HG03095 (cell line): ENCODE data around the gene SVIL.
"Not testable (repeated sequence)": the region's sequence is repeated elsewhere in the genome, so short reads cannot be mapped to it uniquely, and the experiment has no call there.

Experiments used
- ATAC-seq: cut with Tn5 transposase; IDR thresholded peaks from one replicate; pipeline ENCODE4 v1.9.1; 2021; ENCODE audit warnings: moderate library complexity; ENCODE audit not compliant: unreplicated experiment

SVIL gene

DNA sequence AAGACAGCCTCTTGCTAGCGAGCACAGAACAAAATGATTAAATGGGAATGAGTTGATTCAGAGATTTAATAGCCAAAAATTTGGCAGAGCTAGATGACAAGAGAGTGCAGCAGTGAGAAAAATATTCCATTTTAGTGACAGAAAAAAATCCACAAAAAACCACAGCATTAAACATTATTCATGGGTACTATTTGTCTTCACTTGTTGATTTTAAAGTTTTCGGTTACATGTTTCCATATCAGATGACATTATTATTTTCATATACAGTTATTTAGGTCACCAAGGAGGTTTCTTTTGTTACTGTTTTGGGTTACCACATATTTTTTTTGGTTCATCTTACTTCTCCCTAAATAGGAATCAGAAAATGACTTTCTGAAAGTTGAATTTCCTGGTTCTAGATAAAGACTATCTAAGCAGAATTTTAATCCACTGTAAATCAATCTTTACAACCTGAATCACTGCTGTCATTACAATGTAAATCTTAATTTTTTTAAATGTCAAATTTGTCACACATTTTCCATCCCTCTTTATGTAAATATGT lies 87.9 kb downstream of the SVIL start:
- no peak for ATAC-seq

DNA sequence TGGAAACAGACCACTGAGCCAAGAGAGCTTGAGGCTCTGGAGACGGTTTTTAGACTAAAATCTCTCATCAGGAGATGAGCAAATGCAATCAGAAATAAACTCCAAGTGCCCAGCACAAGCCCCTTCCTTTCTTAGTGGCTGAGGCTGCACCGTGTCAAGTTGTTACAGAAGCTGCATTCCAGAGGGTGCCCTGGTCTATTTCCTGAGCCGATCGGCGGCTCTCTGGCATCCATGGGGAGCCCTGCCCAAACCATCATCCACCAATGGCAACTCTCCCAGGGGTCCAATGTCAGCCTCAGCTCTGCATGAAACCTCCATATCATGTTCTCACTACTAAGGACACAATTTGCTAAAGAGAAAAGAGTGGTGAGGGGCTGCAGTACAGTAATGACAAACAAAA lies 89.6 kb downstream of the SVIL start:
- no peak for ATAC-seq

DNA sequence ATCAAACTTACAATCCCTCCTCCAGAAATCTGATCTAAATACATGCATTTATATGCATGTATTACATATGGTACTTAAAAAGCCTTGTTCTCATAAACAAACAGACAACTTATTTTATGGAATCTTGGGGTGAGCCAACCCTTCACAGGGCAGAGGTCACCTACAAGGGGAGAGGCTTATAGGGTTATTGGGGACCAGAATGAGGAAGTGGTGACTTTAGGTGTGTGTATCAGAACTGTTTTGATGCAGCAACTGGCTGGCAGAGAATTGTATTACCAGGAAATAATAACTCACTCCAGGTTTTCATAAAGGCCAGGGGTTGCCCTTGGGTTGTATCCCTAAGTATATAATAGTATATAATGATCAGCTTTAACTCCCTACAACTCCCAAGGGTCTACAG lies 91.1 kb downstream of the SVIL start:
- ATAC-seq: no peak

DNA sequence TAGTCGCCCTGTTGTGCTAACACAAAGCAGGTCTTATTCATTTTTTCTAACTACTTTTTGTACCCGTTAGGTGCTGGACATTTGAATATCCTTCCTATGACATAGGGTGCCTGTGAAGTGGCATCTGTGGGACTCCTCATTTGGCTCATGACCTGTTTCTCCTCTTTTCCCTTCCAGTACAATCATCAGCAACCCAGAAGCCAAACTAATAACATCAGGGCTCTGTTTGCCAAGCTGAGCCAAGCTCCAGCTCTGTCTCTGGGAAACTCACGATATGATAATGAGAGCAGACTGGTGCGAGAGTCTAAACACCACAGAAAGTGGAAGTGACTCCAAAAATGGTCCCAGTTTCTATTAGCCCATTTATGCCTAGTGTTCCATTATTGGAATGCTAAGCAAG lies 92.0 kb downstream of the SVIL start:
- no peak for ATAC-seq

DNA sequence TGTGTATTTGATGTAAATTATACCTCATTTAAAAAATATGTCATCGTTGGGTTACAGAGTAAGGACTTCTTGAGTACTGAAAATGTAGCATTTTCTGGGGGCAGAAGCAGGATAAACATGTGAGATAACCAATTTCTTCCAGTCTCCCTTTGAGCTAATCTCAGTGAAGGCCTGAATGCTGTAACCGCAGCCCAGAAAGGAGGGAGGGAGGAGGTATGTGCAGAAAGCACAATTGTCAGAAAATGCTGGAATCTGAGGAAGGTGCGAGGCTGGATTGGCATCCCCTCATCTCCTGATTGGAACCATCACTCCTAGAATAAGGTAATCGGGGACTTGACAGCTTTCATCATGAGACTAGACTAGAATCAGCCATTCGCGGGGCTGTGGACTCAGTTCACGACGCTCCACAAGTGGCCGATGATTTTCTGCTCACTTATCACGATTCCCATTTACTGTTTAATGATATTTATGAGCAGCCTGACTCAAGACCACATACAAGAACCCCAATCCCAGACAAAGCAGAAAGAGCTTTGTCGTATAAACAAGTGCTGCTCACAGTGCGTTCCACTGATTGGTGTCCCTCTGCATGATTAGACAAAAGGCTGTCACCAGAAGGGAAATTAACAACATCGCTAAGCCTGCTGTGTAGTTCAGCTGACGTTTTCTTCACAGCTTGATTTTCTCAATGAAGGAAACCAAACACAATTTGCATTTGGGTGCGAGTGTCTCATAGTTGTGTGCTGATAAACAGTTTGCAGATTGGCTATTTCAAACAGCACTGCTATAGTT lies 93.2 kb downstream of the SVIL start:
- no peak for ATAC-seq

DNA sequence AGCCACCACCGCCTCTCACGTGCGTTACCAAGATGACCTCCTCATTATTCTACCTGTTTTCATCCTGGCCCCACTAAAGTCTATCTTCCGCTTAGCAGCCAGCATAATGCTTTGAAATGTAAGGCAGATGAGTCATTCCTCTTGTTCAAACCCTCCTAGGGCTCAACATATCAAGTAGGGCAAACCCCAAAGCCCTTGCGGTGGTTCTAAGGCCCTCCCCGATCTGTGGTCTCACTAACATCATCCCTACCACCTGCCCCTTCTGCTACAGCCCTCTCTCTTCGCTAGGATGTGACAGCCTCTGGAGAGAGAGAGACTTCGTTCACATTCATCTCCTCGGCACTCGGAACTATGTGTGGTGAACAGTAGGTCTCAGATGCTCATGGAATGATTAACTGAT lies 94.8 kb downstream of the SVIL start:
- no peak for ATAC-seq

DNA sequence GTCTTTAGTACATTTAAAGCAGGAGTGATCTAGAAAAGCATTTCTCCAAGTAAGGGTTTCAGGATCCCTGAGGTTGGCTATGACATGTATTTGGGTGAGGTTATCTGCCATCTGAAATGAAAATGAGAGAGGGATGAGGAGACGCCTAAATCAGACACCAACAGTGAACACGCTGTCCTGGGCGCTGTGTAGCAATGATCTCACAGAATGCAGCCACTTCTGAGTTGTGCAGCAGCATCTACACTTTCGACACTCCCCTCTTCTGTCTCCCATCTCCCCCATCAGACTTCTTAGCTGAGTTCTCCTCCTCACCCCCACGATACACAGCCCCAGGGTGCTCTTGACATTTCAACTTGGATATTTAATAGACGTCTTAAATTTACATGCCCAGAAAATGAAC lies 95.4 kb downstream of the SVIL start:
- no peak for ATAC-seq

DNA sequence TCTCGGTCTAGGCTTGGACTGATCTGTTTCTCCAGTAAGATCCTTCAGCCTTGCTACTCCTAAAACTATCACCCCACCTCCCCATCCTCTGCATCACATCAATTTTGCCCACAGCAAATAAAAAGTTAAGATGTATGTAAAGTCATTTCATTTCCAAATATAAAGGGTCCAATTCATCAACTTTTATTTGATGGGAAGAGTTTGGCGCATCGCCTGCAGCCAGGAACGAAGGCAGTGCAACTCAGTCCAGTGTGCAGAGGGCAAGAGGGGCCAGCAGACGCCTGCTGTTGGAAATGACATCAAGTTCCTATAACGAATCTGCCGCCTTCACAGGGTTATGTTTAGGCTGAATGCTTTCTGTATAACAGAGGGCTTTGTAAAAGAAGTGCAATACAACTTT lies 97.0 kb downstream of the SVIL start:
- no peak for ATAC-seq

DNA sequence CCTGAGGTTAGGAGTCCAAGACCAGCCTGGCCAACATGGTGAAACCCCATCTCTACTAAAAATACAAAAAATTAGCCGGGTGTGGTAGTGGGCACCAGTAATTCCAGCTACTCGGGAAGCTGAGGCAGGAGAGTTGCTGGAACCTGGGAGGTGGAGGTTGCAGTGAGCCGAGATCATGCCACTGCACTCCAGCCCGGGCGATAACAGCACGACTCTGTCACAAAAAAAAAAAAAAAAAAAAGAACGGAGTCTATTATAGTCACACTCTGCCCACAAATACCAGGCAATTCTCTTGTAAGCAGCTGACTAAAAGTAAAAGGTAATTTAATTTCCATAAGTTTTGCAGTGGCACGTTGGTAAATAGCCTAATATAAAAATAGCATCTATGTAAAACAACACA lies 98.1 kb downstream of the SVIL start:
- not testable (repeated sequence) for ATAC-seq

DNA sequence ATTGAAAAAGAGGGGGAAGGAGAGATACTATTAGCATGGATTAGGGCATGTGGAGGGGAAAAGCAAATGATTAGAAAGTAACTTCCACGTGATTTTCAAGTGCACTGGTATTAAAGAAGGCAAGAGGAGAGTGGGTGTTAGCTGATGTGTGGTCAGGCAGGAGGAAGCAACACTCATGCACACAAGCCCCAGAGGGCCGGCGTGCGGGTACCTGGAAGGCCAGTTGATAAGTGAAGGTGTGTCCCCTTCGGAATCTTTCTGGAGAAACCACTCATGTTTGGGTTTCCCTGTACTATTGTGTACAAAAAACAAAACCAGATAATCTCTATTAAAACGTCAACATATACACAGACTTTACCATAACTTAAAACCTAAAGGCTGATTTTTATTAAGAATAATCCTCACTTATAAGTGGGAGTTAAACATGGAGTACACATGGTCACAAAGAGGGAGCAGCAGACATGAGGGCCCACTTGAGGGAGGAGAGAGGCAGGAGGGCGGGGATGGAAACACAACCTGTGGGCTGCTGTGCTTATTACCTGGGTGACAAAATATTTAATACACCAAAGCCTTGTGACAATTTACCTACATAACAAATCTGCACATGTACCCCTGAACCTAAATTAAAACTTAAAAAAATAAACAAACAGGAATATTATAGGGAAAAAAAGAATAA lies 98.9 kb downstream of the SVIL start:
- no peak for ATAC-seq

DNA sequence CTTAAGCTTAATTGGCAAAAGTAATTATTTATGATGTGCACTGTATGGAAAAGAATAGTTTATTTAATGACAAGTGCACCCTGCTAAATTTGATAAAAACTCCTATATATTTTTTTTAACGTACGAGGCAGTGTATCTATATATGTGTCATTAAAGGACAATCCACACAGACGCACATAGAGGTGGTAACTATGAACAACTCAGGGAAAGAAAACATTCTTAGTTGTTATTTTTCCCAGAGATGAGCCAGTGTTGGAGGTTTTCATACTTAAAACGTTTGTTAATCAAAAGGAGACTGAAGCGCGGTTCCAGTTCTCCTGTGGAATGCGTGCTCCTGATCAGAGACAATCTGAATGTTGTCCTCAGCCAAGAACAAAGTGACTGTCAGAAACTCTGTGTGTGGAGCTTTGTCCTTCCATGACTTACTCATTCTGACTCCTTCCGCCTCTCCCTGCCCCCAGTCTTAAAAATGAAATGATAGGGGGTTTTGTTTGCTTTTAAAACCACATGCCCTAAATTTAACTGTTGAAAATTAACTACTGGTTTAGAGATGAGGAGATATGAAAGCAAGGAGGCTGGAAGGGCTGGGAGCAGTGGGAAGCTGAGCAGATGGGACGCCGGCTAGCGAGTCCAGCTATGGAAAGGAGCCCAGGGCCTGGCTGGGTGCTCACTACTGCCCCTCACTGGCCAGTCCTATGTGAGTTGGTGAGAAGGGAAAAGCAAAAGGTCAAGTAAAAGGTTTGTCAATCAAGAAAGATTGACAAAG lies 99.6 kb downstream of the SVIL start:
- ATAC-seq: no peak

DNA sequence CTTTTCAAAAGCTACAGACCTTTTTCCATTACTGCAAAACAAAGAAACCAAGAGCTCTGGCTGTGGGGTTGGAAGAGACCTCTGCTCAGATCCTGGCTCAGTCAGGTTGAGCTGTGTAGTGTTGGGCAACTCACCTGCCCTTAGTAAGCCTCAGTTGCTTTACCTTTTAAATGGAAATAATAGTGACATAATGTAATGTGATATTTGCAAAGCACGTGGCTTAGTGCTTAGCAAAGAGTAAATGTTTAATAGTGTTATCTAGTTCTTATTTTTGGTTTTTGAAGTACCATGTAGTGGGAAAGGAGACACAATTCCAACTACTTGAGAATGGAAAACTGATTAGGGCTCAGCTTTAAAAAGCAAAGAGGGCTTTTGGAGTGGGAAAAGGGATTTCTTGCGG lies 100.2 kb downstream of the SVIL start:
- no peak for ATAC-seq

DNA sequence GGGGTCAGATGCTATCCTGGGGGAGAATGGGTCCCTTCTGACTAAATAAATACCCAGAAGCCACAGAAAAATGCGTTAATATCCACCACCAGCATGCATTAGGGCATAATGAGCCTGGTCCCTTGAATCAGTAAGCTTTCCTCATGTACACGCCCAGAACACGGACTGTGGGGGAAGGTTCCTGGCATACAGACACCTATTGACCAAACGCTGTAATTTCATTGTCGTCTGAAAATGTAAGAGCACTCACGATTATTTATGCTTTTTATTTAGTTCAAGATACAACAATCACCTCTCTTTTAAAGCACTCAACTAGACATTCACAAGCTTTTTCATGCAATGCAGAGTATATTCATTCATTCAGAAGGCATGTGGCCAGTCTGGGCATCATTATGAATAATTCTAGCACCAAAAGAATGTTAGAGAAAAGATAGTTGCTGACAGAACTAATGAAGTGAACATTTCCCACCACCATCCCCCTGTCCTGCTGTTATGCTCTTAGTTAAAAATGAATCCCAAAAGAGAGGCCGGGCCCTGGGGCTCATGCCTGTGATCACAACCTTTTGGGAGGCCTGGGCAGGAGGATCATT lies 101.0 kb downstream of the SVIL start:
- ATAC-seq: no peak

DNA sequence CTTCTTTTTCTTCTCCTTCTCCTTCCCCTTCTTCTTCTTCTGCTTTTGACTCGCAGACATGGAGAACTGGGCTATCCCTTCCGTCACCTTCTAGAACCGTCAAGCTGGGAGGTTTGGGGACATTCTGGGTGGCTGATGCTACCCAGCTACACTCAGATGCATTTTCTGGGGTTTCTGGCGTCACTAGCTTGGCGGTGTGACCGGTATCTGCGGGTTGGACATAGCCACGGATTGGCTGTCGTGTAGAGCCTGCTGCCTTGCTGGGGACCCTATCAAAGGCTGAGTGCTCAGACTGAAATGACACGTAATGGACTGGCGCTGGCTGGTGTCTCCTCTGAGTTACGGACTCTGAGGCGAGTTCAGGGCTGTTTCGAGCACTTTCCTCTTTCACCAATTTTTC lies 101.7 kb downstream of the SVIL start:
- no peak for ATAC-seq

DNA sequence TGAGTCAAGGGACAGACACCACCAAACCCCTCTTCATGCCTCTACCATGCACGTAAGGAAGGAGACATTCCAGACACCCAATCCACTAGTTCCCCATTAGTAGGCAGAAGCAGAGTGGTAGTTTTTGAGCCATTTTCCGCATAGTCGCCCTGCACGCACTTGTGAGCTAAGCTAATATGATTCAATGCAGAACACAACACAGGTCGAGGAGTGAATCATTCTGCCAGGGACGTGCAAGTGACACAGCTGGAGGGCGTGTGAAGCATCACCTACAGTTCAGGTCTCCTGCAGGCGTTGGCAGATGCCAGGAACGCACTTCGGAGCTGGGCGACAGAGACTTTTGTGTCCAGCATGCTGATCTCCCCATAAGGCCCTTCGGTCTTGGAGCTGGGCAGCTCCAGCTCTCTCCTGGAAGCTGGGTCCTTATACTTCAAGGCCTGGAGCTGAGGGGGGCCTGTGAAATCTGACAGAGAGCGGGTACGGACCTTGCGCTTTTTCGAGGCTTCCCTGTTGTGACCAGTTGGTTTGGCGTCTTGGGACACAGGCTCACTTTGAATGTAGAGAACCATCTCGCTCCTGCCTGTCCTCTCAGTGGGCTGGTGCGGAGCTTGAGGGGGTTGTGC lies 102.4 kb downstream of the SVIL start:
- ATAC-seq: no peak

DNA sequence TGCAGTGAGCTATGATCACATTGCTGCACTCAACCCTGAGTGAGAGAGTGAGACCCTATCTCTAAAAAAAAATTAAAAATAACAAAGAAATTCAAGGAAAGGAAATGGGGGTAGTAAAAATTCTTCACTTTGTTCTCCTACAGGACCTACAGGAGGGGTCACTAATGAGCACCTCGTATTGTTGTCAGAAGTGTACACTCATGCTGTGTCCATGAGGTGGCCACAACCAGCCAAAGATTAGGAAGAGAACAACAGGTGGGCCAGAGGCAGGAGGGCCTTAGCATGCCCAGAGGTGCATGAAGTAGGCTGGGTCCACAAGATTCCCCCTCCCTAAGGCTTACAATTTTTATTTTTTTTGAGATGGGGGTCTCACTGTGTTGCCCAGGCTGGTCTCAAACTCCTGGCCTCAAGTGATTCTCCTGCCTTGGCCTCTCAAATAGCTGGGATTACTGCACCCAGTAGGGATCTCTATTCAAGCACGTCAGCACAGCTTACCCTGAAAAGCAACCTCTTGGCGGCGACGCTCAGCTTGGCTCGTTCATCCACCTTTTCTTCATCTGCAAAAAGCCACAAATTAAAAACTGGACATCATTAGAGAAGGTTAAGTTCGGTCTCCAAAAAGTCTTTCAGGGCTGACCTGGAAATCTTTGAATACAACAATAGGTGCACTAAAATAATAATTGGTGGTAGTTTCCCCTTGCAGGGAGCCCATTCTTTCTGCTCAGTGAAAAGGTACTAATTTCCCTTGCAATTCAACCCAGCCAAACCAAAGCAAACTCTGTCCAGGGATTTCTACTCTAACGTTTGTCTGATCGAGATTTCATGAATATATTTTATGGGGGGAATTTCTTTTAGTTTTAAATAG lies 104.4 kb downstream of the SVIL start:
- ATAC-seq: no peak

DNA sequence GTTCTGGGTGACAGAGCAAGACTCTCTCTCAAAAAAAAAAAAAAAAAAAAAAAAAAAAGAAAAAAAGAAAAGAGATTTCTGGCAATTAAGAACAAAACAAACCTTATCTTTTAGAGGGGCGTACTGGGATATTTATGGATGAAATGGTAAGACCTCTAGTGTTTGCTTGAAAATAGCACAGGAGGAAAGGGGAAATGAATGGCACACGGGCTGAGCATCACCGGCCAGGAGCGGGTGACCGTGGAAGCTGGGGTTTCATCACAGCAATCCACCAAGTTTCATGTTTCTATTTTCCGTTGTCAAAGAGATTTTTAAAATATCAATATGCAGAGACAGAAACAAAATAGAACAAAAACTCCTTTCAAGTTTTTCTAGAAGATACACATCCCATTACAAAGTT lies 105.6 kb downstream of the SVIL start:
- no peak for ATAC-seq

DNA sequence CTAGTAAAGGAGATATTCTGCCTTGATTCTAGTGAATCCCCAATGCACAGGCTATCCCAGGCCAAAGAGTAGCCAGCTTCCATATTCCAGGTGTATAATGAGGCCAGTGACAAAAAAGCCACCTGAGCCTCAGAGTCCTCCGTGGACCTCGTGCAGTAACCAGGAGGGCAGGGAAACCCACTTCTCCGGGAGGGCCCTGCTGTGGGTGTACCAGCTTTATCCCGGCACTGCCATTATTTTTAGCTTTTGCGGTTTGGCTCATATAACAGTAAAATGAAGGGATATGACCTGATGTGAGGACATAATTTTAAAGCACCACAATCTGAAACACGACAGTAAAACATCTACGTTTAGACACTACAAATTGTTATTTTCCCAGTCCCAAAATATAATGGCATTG lies 109.0 kb downstream of the SVIL start:
- ATAC-seq: no peak

DNA sequence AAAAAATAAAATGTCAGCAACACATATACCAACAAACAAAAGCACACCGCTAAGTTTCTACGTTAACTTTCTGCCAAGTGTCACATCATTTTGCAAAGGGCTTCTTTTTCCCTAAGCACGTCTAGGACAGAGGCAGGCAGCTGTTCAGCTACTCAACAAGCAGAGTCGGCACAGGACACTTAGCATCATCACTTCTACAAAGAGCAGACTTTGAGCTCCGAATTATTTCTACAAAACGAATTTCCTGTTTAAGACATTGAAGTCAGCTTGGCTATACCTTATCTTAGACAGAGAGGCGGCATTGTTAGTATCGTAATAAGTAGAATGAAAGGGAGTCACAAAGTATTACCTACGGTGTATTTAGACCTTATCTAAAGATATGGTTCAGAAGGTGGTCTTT lies 110.1 kb downstream of the SVIL start:
- no peak for ATAC-seq

DNA sequence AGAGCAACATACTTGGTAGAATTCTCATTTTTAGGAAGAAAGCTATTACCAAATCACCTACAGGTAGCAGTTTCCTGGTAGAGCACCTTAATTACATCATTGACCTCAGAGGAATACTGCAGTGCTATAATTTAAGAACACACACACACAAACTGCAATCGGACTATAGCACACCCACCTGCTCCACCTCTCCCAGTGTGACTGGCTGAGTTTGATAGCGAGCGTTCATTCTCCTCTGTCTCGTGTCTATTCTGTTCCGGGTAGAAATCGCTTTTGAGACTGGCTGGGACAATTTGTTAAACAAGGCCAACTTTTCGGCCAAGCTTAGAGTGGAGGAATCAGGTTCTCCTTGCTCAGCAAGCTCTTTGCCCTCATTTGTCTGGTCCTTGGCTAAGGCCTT lies 110.5 kb downstream of the SVIL start:
- no peak for ATAC-seq
